B cell (primary cell): Measurements from ENCODE around the gene KCNMB2. TPM values are rescaled to one million over a fixed set of nuclear protein-coding genes. Genes with fewer than 3 reads are reported as not detected.
"Not testable (repeated sequence)": the region's sequence is repeated elsewhere in the genome, so short reads cannot be mapped to it uniquely, and the experiment has no call there.

Experiments used
- ATAC-seq: fragments of 200-7000 bp; cut with Tn5 transposase; one replicate; pipeline ENCODE4 v1.10.0; 2021; ENCODE audit warnings: low read depth, mild to moderate bottlenecking, moderate number of reproducible peaks, moderate library complexity
- CTCF ChIA-PET: fragments of 350-600 bp; sonication (Branson Sonifier 250); formaldehyde crosslinking; loops from one replicate; lab custom pipeline; 2021; ENCODE audit warnings: antibody characterized with exemption, inconsistent platforms; lab: Charles Lee
- POLR2A ChIA-PET: fragments of 350-600 bp; sonication (Branson Sonifier 250); formaldehyde crosslinking; loops from one replicate; lab custom pipeline; 2021; ENCODE audit warnings: antibody characterized with exemption; lab: Charles Lee
- DNase-seq: peaks from one replicate; pipeline ENCODE4 v3.0.0; 2013
- H2AFZ ChIP-seq: 2 replicates; pipeline ENCODE4 v1.6.1; 2012; ENCODE audit warnings: mild to moderate bottlenecking, low read depth, low read length; ENCODE audit not compliant: insufficient read depth, poor library complexity, severe bottlenecking
- H3K27ac ChIP-seq, 2 donors: 1 replicate in 1 of 2; 2 replicates in 1 of 2; pipeline ENCODE4 v1.5.1; 2012 to 2013; ENCODE audit warnings: low read length in 2 of 2, mild to moderate bottlenecking in 2 of 2, moderate library complexity in 1 of 2
- H3K27me3 ChIP-seq, 4 experiments: fragments of 200-600 bp in 1 of 4; sonication (generic) in 1 of 4; replicated peaks in 1 of 4; 1 replicate in 2 of 4; 2 replicates in 2 of 4; pipeline versions ENCODE4 v1.6.1 to v1.7.0; 2013 to 2016; ENCODE audit warnings: low read length in 3 of 4, mild to moderate bottlenecking in 2 of 4, mixed read lengths in 1 of 4, moderate library complexity in 1 of 4; ENCODE audit not compliant: insufficient read depth in 4 of 4, control insufficient read depth in 3 of 4; ENCODE audit errors: control extremely low read depth in 1 of 4
- H3K36me3 ChIP-seq, 2 experiments: replicated peaks in 1 of 2; 1 replicate in 1 of 2; 2 replicates in 1 of 2; pipeline versions ENCODE4 v1.6.1 to v1.7.1; 2013; ENCODE audit warnings: low read length in 1 of 2; ENCODE audit not compliant: insufficient read depth in 2 of 2, control insufficient read depth in 1 of 2; ENCODE audit errors: control extremely low read depth in 1 of 2, extremely low read depth in 1 of 2
- H3K4me1 ChIP-seq, 2 donors: fragments of 200-600 bp in 1 of 2; sonication (generic) in 1 of 2; 1 replicate in 1 of 2; 2 replicates in 1 of 2; pipeline versions ENCODE4 v1.5.1 to v1.6.1; 2013 to 2017; ENCODE audit warnings: low read length in 2 of 2; ENCODE audit not compliant: control insufficient read depth in 2 of 2, insufficient read depth in 2 of 2
- H3K4me2 ChIP-seq: replicated peaks from 2 replicates; pipeline ENCODE3; 2012; ENCODE audit warnings: mild to moderate bottlenecking, low read depth, low read length; ENCODE audit not compliant: poor library complexity, severe bottlenecking
- H3K4me3 ChIP-seq, 5 experiments: fragments of 200-600 bp in 1 of 5; sonication (generic) in 1 of 5; 1 replicate in 3 of 5; 2 replicates in 2 of 5; pipeline versions ENCODE4 v1.5.1 to v1.7.0; 2011 to 2016; ENCODE audit warnings: low read length in 4 of 5, mild to moderate bottlenecking in 4 of 5, low read depth in 2 of 5, control low read depth in 1 of 5, moderate library complexity in 1 of 5; ENCODE audit not compliant: insufficient read depth in 1 of 5; ENCODE audit errors: control extremely low read depth in 1 of 5, extremely low read depth in 1 of 5
- H3K79me2 ChIP-seq: fragments of 200-600 bp; sonication (generic); one replicate; pipeline ENCODE4 v1.6.0; 2016; ENCODE audit warnings: low read length; ENCODE audit not compliant: control insufficient read depth, insufficient read depth
- H3K9ac ChIP-seq: fragments of 200-600 bp; sonication (generic); 2 replicates; pipeline ENCODE4 v1.6.1; 2017; ENCODE audit warnings: mild to moderate bottlenecking, low read length, moderate library complexity
- H3K9me3 ChIP-seq, 3 donors: one replicate each; pipeline versions ENCODE4 v1.6.1 to v1.7.1; 2013; ENCODE audit warnings: low read length in 2 of 3; ENCODE audit not compliant: control insufficient read depth in 2 of 3, insufficient read depth in 1 of 3; ENCODE audit errors: control extremely low read depth in 1 of 3
- H4K20me1 ChIP-seq: 2 replicates; pipeline ENCODE4 v1.6.0; 2012; ENCODE audit warnings: mild to moderate bottlenecking, low read length; ENCODE audit not compliant: insufficient read depth, control insufficient read depth, poor library complexity, severe bottlenecking
- H3K27ac Mint-ChIP-seq: one replicate; pipeline ENCODE4 v1.8.0; 2021; ENCODE audit warnings: mixed read lengths
- H3K27me3 Mint-ChIP-seq: one replicate; pipeline ENCODE4 v1.8.0; 2021; ENCODE audit warnings: mixed read lengths
- H3K4me1 Mint-ChIP-seq: one replicate; pipeline ENCODE4 v1.8.0; 2021; ENCODE audit warnings: mixed read lengths
- H3K4me3 Mint-ChIP-seq: one replicate; pipeline ENCODE4 v1.8.0; 2021; ENCODE audit warnings: mixed read lengths
- H3K9me3 Mint-ChIP-seq: one replicate; pipeline ENCODE4 v1.8.0; 2022; ENCODE audit warnings: mixed read lengths; ENCODE audit not compliant: insufficient read depth
- EZH2 ChIP-seq: IDR thresholded peaks from 2 replicates; pipeline ENCODE4 v1.6.1; 2012; ENCODE audit warnings: borderline replicate concordance, low read depth, mild to moderate bottlenecking, moderate library complexity, low read length; ENCODE audit not compliant: insufficient read depth, poor library complexity, severe bottlenecking
- WGBS: methylation state at CpG from one replicate; pipeline ENCODE4 v1.1.5; 2013; ENCODE audit warnings: missing lambda C conversion rate; ENCODE audit not compliant: insufficient coverage; 5-methylcytosine and 5-hydroxymethylcytosine counted together
- intact Hi-C: fragments of 100-400 bp; cut with micrococcal nuclease; formaldehyde crosslinking; loops from one replicate; pipeline ENCODE4 v1.10.0; 2022
- polyA plus RNA-seq: library from polyadenylated mRNA; depleted of rRNA; stranded (reverse); fragments of >200 nt; gene quantifications from 2 replicates; pipeline ENCODE4 v1.2.3, GENCODE V29; 2012
- total RNA-seq, 2 donors: library from RNA; stranded (reverse); fragments of 120-200 nt in 1 of 2; gene quantifications; 1 replicate in 1 of 2; 2 replicates in 1 of 2; pipeline versions ENCODE4 v1.2.3 to v1.2.4, GENCODE V29; 2013 to 2022
- TF ChIP-seq, protein P1 (sequence below): fragments of 200-600 bp; IDR thresholded peaks from one replicate; pipeline ENCODE4 v1.8.0; 2022; ENCODE audit warnings: antibody characterized with exemption, mild to moderate bottlenecking

KCNMB2 gene
- total and polyA plus RNA-seq, 2 donors (not counting 1 experiment from before 2014, with no cell fraction given): not detected

DNA sequence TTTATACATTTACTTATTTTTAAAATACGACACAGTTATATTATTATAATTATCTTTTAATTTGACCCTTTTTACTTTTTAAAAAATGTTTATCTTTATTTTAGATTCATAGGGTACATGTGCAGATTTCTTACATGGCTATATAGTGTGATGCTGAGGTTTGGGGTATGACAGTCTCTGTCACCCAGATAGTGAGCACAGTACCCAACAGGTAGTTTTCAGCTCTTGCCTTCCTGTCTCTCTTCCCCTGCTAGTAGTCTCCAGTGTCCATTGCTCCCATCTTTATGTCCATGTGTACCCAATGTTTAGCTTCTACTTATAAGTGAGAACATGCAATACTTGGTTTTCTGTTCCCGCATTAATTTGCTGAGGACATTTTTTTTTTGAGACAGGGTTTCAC lies 21.8 kb upstream of the KCNMB2 start:
- no peak overlapping the region for H3K4me3 ChIP-seq
- no peak overlapping the region for H3K4me2 ChIP-seq
- DNase-seq (no peak), ATAC-seq (no peak)
- POLR2A ChIA-PET: no interaction called here
- Mint-ChIP-seq H3K4me3 (no peak overlapping the region), H3K9me3 (no peaks in the 10 kb centered on the region), H3K27ac (no peak overlapping the region), H3K27me3 (peaks cover 4% of the 10 kb centered on the region), H3K4me1 (no peaks in the 10 kb centered on the region)
- no peaks in the 10 kb centered on the region for H3K36me3 ChIP-seq
- intact Hi-C loops: no loop called here
- H3K27ac ChIP-seq: no peak overlapping the region
- CTCF ChIA-PET: no interaction called here
- no peak overlapping the region for H2AFZ ChIP-seq
- 100% methylated on average over 1 of the region's 2 CpGs for WGBS
- H3K27me3 ChIP-seq: no peaks in the 10 kb centered on the region
- TF ChIP-seq EZH2: no peak
- TF ChIP-seq, protein P1, sequence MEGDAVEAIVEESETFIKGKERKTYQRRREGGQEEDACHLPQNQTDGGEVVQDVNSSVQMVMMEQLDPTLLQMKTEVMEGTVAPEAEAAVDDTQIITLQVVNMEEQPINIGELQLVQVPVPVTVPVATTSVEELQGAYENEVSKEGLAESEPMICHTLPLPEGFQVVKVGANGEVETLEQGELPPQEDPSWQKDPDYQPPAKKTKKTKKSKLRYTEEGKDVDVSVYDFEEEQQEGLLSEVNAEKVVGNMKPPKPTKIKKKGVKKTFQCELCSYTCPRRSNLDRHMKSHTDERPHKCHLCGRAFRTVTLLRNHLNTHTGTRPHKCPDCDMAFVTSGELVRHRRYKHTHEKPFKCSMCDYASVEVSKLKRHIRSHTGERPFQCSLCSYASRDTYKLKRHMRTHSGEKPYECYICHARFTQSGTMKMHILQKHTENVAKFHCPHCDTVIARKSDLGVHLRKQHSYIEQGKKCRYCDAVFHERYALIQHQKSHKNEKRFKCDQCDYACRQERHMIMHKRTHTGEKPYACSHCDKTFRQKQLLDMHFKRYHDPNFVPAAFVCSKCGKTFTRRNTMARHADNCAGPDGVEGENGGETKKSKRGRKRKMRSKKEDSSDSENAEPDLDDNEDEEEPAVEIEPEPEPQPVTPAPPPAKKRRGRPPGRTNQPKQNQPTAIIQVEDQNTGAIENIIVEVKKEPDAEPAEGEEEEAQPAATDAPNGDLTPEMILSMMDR: no peak
- no peaks in the 10 kb centered on the region for H3K4me1 ChIP-seq
- no peaks in the 10 kb centered on the region for H3K9me3 ChIP-seq
- no peak overlapping the region for H3K9ac ChIP-seq
- H3K79me2 ChIP-seq: no peaks in the 10 kb centered on the region
- H4K20me1 ChIP-seq: no peaks in the 10 kb centered on the region

DNA sequence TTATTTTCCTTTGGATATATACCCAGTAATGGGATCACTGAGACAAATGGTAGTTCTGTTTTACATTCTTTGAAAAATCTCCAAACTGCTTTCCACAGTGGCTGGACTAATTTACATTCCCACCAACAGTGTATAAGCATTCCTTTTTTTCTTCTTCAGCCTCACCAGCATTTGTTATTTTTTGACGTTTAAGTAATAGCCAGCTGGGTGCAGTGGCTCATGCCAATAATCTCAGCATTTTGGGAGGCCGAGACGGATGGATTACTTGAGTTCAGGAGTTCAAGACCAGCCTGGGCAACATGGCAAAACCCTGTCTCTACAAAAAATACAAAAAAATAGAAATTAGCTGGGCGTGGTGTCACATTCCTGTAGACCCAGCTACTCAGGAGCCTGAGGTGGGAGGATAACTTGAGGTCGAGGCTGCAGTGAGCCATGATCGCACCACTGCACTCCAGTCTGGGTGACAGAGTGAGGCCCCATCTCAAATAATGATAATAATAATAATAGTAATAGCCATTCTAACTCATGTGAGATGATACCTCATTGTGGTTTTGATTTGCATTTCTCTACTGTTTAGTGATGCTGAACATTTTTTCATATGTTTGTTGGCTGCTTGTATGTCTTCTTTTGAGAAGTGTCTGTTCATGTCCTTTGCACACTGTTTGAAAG lies 21.0 kb upstream of the KCNMB2 start:
- H2AFZ ChIP-seq, POLR2A ChIA-PET, H3K4me3 Mint-ChIP-seq, H3K27ac ChIP-seq, DNase-seq, H3K9me3 Mint-ChIP-seq, H3K4me3 ChIP-seq, H3K4me2 ChIP-seq, ATAC-seq, CTCF ChIA-PET, H3K36me3 ChIP-seq, H3K9me3 ChIP-seq, H3K27ac Mint-ChIP-seq, H3K4me1 ChIP-seq, intact Hi-C loops, H3K27me3 ChIP-seq, H4K20me1 ChIP-seq, H3K4me1 Mint-ChIP-seq, H3K9ac ChIP-seq, H3K27me3 Mint-ChIP-seq, H3K79me2 ChIP-seq: not testable (repeated sequence)
- 90% methylated on average over 2 of the region's 6 CpGs for WGBS
